GM19099 (cell line): ENCODE results near the gene SLC6A11.

Experiments used
- POLR2A ChIP-seq: IDR thresholded peaks from 3 replicates; pipeline ENCODE4 v1.6.1; 2011; ENCODE audit warnings: low read depth; ENCODE audit not compliant: insufficient read length; ENCODE audit errors: extremely low read depth

SLC6A11 gene

DNA sequence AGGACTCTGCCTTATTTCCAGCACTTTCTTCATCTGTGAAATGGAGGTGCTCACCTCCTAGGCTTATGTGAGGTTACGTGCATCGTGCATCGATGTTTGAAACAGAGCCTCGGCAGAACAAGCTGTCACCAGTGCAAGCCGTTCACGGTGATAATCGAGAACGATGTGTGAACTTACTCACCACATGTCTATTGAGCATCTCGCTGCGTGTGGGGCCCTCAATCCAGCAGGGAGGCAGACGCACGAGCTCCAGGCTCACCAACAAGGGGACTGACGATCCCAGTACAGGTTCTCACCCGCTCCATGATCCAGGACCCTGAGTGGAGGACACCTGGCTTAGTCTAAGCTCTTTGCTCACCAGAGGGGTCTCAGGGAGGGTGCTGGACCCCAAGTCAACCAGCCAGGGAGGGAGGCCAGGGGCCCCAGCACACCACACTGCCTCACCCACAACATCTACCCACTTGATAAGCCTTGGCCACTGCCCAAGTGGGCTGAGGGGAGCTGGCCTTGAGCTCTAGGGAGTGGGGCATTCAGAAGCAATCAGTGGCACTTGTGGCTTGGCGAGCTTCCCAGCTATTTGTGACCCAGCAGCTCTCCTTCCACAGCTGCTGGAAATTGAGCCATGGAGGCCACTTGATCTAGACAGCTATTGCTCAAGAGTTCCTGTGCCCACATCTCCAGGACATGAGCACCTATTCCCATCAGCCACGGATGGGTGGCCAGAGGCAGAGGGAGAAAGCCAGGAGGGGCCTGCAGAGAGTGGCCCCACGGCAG is 142.1 kb downstream of the SLC6A11 start:
- no peak for TF ChIP-seq POLR2A

DNA sequence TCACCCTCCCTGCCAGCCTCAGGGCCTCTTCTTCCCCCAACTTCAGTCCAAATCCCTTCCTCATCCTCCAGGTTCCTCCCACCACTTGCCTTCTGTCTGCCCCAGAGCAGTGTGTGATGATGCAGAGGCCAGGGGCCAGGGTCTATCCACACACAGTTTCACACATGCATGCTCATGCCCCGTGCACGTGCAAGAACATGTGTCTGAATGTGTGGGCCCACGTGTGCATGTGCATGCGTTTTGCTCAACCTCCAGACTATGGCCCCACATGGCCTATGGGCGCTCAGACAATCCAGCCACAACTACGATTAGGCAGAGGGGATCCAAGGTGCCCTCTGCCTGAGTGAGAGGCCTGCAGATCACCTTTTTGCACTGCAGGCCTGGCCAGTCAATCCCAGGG is 144.2 kb downstream of the SLC6A11 start:
- no peak for TF ChIP-seq POLR2A

DNA sequence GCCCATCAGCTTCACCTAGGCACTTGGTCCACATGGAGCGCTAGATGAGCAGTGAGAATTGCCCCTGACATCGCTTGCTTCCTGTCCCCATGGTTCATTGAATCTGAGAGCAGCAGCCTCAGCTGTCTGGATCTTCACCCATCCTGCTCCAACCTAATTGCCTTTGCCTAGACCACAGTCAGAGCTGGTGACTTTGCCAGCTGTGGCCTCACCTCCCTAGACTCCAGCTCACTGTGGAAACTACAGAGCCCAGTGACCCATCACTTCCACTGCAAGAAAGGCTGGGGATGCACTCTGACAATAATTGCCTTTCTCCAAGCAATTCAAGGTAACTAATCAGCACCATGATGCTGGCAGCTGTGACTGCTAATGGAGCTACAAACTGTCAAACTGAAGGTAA is 145.9 kb downstream of the SLC6A11 start:
- TF ChIP-seq POLR2A, result no peak

DNA sequence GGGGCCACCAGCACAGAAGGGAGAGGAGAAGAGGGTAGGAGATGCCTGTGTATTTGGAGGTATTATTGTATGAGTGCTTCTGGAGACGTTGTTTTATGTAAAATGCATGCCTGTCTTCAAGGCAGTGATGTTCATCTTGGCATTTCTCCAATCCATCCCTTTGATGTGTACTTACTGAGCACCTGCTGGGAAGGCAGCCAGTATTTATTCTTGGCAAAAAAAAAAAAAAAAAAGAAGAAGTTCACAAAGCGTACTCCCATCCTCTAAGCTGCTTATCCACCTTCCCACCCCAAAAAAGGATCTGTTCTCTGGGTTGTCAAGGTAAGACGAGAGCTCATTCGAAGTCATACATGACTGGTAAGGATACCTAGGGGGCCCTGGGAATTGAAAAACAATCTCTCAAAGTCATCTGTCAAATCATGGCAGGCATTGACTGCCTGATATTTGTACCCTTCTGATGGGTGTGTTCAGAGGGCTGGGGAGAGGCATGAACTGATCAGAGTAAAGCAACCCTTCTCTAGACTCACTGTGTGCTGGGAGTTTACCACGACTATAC is 146.5 kb downstream of the SLC6A11 start:
- TF ChIP-seq POLR2A, result no peak

DNA sequence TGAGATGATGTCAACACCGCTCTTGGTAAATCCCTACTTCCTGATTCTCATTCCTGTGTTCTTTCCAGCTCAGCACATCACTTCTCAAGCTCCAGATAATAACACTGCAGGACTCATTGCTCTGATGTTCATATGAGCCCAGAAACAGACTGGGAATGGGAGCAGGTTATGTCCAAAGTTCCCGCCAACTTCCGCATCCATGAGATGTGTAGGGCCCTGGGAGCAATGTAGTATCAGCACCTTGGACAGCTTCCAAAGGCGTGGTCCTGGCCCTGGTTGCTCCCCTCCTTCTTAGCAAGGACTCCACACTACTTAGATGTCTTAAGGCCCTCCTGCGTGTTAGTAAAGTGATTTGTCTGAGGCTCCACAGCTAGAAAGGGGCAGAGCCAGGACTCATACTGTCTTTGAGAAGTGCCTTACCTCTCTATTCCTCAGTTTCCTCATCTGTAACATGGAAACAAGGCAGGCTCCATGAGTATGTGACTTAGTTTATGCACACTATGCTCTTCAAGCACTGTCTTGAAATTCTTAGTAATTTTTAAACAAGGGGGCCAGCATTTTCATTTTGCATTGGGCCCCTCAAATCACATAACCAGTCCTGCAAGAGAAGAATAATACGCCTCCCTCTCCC is 148.6 kb downstream of the SLC6A11 start:
- TF ChIP-seq POLR2A, result no peak

DNA sequence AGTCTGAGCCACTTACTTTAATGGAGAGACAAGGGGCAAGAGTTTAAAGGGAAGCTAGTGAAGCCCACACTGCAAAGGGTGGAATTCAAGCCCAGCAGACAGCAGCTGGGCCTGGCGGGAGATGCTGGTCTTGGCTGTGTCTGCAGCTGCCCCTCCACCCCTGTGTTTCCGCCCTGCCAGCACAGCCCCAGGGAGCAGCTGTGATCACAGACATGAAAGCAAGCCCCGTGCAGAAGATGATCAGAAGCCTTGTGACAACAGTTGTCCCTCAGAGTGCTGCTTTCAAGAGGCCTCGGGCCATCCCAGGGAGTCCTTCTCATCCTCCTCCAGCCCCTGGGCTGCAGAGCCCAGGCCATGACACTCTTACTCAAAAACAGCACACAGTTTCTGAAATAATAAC is 152.4 kb downstream of the SLC6A11 start:
- no peak for TF ChIP-seq POLR2A

DNA sequence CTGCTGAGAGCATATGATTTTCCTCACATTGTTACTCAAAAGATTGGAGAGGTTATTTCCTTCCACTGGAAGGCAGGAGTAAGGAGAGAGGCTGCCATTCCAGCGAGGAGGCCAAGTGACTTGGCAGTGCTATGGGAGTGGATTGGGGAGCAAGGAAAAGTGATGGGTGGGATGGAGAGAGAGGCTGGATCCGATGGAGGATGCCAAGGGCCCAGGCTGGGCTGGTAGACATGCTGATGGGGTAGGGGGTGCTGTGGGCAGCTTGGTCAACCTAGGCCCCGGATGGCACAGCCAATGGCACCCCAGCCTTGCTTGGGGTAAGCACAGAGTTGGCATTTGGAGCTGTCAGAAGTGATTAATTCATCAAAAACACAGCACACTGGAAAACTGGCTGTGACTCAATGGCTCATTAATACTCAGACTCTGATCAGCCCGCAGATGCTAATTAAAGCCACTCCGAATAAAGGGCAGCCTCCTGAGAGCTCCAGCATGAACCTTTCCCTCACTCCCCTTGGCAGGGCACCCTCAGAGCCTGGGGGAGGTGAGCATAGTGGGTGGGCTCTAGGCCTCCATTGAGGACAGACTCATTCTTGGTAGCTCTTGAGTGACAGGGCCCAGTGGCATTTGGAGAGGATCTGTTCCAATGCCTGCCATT is 154.4 kb downstream of the SLC6A11 start:
- no peak for TF ChIP-seq POLR2A

DNA sequence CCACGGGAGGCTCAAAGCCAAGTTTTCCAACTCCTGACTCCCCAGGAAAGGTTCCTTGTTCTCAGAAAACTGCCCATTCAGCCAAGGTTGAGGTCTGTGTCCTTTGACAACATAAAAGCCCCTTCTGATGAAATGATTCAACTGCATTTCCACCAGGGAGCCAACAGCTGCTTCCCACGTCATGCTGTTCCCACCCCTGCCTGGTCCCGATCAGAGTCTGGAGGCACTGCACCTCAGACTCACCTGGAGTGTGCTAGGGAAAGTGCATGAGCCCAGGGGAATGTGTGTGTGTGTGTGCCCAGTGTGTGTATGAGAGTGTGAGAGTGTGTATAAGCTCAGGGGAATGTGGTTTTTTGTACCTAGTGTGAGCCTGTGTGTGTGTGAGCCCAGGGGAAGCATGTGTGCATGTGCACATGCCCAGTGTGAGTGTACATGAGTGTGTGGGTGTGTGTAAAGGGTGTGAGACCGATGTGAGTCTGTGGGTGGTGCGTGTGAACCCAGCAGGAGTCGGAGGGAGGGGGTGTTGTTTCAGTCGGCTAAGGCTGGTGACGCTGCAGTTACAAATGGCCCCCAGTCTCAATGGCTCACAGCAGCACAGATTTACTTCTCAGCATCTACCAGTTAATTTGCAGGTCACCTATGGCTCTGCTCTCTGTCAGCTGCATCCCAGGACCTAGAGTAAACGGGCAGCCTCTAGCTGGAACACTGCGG is 156.2 kb downstream of the SLC6A11 start:
- no peak for TF ChIP-seq POLR2A

DNA sequence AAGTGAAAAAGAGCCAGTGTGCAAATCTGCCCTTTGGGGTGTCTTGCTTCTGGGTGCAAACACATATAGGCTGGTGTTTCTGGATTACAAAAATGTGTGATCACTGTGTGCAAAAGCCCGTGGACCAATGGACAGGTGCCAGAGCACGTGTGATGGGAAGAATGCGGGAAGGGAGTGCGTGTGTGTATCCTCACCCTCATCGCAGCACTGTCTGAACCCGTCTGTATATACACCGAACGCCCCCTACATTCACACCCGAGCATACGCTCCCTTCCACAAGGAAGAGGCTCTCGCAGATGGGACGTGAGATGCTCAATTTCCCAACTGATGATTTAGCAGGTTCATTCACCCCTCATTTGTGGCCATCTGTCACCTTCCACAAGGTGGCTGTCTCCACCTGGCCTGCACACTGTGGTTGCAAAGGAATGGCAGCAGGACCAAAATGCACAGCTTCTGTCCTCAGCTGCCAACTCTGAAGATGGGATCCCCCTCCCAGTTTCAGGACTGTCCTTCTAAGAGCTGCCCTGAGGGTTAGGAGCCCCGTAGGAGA is 157.1 kb downstream of the SLC6A11 start:
- TF ChIP-seq POLR2A, result no peak

DNA sequence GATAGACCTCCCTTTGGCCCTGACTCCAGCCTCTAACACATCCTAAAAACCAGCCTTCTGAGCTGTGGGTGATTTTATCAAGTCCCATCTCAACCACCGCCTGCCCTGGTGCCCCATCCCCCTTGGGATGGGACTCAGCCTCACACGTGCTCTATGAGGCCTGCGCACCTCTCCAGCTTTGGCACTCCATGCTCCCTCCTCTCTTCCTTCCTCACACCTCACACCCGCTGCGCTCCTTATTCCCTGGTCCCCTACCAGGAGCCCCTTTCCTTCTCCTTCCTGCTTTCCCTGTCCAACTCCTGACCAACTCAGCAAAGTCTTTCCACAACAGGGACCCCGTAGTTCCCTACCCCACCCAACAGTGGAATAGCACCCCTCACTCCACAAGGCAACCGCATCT is 158.1 kb downstream of the SLC6A11 start:
- TF ChIP-seq POLR2A, result no peak

DNA sequence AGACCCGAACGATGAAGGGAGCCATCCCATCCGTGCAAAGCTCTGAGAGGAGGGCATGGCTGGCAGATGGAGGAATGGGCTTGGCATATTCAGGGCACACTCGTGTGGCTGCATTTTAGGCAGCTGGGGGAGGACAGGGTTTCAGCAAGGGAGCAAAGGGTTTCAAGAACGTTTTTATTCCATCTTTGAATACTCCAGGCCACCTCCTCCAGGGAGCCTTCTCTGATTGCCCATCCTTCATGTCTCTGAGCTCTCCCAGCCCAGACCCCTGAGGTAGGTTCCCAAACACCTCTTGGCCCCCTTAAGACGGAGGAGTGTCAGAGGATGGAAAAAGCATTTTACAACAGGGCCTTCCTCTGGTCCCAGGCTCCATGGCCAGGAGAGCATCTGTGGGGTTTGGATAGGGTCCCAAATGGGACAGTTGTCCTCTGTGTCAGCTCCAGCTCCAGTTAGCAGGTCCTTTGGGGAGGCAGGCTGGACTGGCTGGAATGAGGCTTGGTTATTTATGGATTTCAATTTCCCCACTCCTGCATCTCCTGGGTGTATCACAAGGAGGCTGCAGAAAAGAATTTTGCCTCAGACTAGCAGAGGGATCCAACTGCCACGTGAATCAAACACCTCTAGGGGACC is 158.8 kb downstream of the SLC6A11 start:
- TF ChIP-seq POLR2A, result no peak

DNA sequence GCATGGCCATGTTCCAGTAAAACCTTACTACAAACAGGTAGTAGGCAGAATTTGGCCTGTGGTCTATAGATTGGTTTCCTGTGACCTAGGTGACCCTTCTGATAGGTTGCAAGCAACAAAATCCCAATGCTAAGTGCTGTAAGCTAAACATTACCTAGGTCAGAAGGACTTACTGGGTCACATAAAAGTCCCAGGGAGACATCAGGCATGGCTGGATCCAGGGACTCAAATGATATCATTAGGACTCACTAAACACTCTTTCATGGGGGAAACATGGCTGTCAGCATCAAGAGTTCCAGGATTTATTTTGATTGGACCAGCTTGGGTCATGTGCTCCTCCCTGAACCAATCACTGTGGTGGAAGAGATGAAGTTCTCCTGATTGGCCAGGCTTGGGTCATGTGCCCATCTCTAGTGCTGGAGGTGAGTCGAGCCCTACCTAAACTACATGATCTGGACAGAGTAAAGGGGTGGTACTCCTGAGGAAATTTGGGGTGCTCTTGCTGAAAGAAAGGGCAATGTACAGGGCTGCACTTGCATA is 159.7 kb downstream of the SLC6A11 start:
- no peak for TF ChIP-seq POLR2A

DNA sequence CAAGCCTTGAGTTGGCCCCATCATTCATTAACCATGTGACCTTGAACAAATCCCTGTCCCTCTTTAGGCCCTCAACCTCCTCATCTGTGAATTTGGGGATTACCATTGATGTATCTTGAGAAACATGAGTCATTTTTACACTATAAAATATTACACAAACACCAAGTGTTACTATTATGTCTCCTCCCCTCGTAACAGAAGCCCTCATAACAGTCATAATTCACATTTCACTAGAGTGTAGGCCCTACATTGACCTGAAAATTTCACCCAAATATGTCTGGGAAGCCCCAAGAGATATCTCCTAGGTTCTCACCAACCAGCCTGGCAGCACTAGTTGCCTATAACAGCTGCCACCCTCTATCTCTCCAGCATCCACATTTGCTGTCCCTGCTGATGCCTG is 160.7 kb downstream of the SLC6A11 start:
- no peak for TF ChIP-seq POLR2A

DNA sequence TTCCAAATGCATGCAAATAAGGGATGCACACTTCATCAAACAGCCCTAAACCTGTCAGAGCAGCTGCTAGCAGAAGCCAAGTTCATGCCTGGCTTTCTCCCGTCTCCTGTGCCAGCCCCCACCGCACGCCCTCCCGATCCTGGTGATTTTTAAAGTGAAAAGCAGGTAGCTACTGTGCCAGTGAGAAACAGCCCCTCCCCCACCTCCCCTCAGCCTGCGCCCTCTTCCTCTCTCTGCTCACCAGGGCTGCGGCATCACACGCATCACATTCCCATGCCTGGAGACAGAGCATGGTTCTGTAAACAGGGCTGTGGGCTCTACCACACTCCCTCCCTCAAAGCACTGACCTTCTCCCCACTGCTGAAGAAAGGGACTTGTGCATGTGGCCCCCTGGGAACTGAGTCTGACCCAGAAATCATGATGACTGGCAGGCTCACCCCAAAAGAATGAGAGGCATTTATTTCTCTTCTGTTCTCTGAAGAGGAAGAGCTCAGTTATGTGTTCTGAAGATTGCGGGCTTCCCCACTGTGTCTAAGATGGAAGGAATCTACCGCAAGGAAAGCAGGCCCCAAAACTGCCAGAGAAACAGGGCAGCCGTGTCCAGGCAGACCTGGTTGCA is 162.0 kb downstream of the SLC6A11 start:
- no peak for TF ChIP-seq POLR2A
